Neural progenitor cell (in vitro differentiated cells): ENCODE data around the gene FAM107A. TPM values are rescaled to one million over a fixed set of nuclear protein-coding genes. Genes with fewer than 3 reads are reported as not detected.

ENCODE experiments used
- DNase-seq: peaks from one replicate; pipeline ENCODE4 v3.0.0-alpha.2; 2016; ENCODE audit warnings: low spot score
- H2AFZ ChIP-seq: fragments of 200-600 bp; sonication (generic); replicated peaks from 2 replicates; pipeline ENCODE4 v1.6.1; 2016; ENCODE audit warnings: antibody characterized with exemption
- H3F3A ChIP-seq: fragments of 200-600 bp; sonication (generic); 2 replicates; pipeline ENCODE4 v1.6.1; 2016; ENCODE audit warnings: antibody characterized with exemption, low read depth
- H3K27ac ChIP-seq: fragments of 200-600 bp; sonication (generic); 2 replicates; pipeline ENCODE4 v1.5.1; 2016; ENCODE audit warnings: mild to moderate bottlenecking
- H3K27me3 ChIP-seq: fragments of 200-600 bp; sonication (generic); 2 replicates; pipeline ENCODE4 v1.6.1; 2016; ENCODE audit warnings: mild to moderate bottlenecking, moderate library complexity
- H3K36me3 ChIP-seq: fragments of 200-600 bp; sonication (generic); 2 replicates; pipeline ENCODE4 v1.5.1; 2016
- H3K4me1 ChIP-seq: fragments of 200-600 bp; sonication (generic); 2 replicates; pipeline ENCODE4 v1.6.1; 2016; ENCODE audit warnings: mixed run types
- H3K4me2 ChIP-seq: fragments of 200-600 bp; sonication (generic); 2 replicates; pipeline ENCODE4 v1.6.1; 2016
- H3K4me3 ChIP-seq: fragments of 200-600 bp; sonication (generic); 2 replicates; pipeline ENCODE4 v1.5.1; 2016
- H3K79me2 ChIP-seq: fragments of 200-600 bp; sonication (generic); 2 replicates; pipeline ENCODE4 v1.6.1; 2016; ENCODE audit warnings: low read depth
- H3K9ac ChIP-seq: fragments of 200-600 bp; sonication (generic); 2 replicates; pipeline ENCODE4 v1.6.1; 2016
- H3K9me3 ChIP-seq: fragments of 200-600 bp; sonication (generic); 2 replicates; pipeline ENCODE4 v1.5.1; 2016; ENCODE audit warnings: low read depth
- H4K20me1 ChIP-seq: fragments of 200-600 bp; sonication (generic); 2 replicates; pipeline ENCODE4 v1.6.1; 2016; ENCODE audit warnings: low read depth
- H3K27ac Mint-ChIP-seq: 3 replicates; pipeline ENCODE4 v1.8.0; 2021; ENCODE audit warnings: mixed read lengths
- H3K27me3 Mint-ChIP-seq: 2 replicates; pipeline ENCODE4 v1.8.0; 2022; ENCODE audit warnings: low read depth, mild to moderate bottlenecking, inconsistent platforms, moderate library complexity, mixed read lengths; ENCODE audit not compliant: insufficient read depth
- H3K36me3 Mint-ChIP-seq: 3 replicates; pipeline ENCODE4 v1.8.0; 2021; ENCODE audit warnings: mixed read lengths
- H3K4me1 Mint-ChIP-seq: 3 replicates; pipeline ENCODE4 v1.8.0; 2021; ENCODE audit warnings: mixed read lengths
- H3K4me3 Mint-ChIP-seq: 3 replicates; pipeline ENCODE4 v1.8.0; 2021; ENCODE audit warnings: mild to moderate bottlenecking, moderate library complexity, mixed read lengths
- H3K9me3 Mint-ChIP-seq: 3 replicates; pipeline ENCODE4 v1.8.0; 2020; ENCODE audit warnings: mixed read lengths
- EZH2 ChIP-seq: fragments of 200-600 bp; sonication (generic); IDR thresholded peaks from 2 replicates; pipeline ENCODE4 v1.6.1; 2017; ENCODE audit warnings: antibody characterized with exemption, mild to moderate bottlenecking, moderate library complexity
- EZH2phosphoT487 ChIP-seq: fragments of 200-600 bp; sonication (generic); IDR thresholded peaks from 2 replicates; pipeline ENCODE4 v1.6.1; 2017; ENCODE audit warnings: antibody characterized with exemption
- total RNA-seq: library from RNA; depleted of rRNA; stranded (reverse); fragments of >200 nt; gene quantifications from 2 replicates; pipeline ENCODE4 v1.2.3, GENCODE V29; 2015; ENCODE audit warnings: low replicate concordance
- TF ChIP-seq, protein P1 (sequence below): fragments of 200-600 bp; sonication (generic); IDR thresholded peaks from 2 replicates; pipeline ENCODE4 v1.5.1; 2017; ENCODE audit warnings: antibody characterized with exemption, mild to moderate bottlenecking

Gene FAM107A, protein sequence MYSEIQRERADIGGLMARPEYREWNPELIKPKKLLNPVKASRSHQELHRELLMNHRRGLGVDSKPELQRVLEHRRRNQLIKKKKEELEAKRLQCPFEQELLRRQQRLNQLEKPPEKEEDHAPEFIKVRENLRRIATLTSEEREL
- total RNA-seq: 0.11 and 0.71 TPM in 2 replicates

DNA sequence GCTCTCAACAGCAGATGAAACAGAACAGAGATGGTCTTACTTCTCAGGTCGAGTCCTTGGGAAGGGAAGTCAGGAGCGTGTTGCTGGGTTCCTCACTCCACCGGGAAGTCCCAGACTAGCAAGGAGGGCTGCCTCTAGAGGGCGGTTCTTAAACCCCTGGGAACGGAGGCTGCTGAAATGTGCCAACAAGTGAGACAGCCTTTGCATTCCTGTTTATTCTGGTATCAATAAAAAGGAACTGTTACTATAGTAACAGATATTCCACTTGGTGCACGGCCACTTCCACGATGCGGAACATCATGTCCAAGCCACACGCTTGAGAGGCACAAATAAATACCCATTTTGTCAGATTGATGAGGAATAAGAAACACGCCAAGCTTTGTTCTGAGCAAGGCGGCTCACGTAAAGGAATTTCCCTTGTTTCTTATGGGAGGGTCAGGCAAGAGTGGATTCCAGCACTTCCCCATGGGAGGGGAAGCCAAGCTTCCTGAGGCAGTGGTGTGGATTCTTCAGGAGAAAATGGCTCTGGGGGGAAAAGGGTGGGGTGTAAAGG is at the start of gene FAM107A:
Gene FAM107A, minus strand, starts transcription at position 123 of the 553 bp plus-strand sequence. CDS start 7,531 bp downstream, outside the sequence.
- Histone ChIP-seq H3K79me2 (no peaks in the 10 kb centered on the region), H3K4me1 (peaks cover 53% of the 10 kb centered on the region), H3F3A (peaks cover 40% of the 10 kb centered on the region), H3K27ac (no peak within 1 kb of the TSS), H3K4me3 (no peak within 1 kb of the TSS), H3K4me2 (peak within 1 kb of the TSS; percentile 32), H2AFZ (peak within 1 kb of the TSS; percentile 27), H3K27me3 (peaks cover 6% of the 10 kb centered on the region), H3K36me3 (no peaks in the 10 kb centered on the region), H4K20me1 (no peaks in the 10 kb centered on the region), H3K9ac (no peak within 1 kb of the TSS), H3K9me3 (no peaks in the 10 kb centered on the region)
- H3K4me1 Mint-ChIP-seq: peaks cover 87% of the 10 kb centered on the region
- H3K4me3 Mint-ChIP-seq: peak within 1 kb of the TSS; percentile 67
- H3K27ac Mint-ChIP-seq: peak within 1 kb of the TSS; percentile 50
- TF ChIP-seq EZH2phosphoT487: no peak
- no peak for TF ChIP-seq EZH2
- TF ChIP-seq, protein P1, sequence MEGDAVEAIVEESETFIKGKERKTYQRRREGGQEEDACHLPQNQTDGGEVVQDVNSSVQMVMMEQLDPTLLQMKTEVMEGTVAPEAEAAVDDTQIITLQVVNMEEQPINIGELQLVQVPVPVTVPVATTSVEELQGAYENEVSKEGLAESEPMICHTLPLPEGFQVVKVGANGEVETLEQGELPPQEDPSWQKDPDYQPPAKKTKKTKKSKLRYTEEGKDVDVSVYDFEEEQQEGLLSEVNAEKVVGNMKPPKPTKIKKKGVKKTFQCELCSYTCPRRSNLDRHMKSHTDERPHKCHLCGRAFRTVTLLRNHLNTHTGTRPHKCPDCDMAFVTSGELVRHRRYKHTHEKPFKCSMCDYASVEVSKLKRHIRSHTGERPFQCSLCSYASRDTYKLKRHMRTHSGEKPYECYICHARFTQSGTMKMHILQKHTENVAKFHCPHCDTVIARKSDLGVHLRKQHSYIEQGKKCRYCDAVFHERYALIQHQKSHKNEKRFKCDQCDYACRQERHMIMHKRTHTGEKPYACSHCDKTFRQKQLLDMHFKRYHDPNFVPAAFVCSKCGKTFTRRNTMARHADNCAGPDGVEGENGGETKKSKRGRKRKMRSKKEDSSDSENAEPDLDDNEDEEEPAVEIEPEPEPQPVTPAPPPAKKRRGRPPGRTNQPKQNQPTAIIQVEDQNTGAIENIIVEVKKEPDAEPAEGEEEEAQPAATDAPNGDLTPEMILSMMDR: peak; percentile 37
- peak; percentile 58 for DNase-seq
- peaks cover 5% of the 10 kb centered on the region for H3K36me3 Mint-ChIP-seq
- peaks cover 12% of the 10 kb centered on the region for H3K9me3 Mint-ChIP-seq
- H3K27me3 Mint-ChIP-seq: peaks cover 27% of the 10 kb centered on the region

DNA sequence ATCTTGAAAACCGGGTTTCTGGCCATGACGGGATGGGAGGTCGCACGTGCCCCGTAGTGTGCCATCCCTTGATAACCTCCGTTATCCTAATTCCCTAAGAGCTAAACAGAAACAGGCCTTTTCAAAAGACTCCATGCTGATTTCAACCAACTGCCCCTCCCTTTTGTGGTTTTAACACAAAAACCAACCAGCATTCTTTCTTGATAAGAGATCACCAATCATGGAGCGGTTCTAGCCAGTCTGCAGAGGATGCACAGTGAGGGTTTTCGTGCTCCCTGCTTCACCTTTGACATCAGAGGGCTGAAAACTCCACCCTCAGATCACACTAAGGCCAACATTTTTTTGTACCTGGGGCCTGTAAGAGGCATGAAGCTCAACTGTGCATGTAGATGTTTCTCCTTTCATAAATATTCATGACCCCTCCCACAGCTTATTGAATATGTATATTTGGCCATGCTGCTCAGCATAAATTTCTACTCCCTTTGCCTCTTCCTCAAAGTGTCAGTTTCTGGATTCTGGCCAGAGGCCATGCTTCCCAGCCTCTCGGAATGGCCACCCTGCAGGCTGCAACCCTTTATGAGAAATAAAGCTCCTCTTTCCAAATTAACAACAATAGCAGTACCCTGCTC is 48.1 kb upstream of the FAM107A start:
- H3K4me3 Mint-ChIP-seq: peak overlapping the region; percentile 36
- no peak overlapping the region for H3K27ac ChIP-seq

DNA sequence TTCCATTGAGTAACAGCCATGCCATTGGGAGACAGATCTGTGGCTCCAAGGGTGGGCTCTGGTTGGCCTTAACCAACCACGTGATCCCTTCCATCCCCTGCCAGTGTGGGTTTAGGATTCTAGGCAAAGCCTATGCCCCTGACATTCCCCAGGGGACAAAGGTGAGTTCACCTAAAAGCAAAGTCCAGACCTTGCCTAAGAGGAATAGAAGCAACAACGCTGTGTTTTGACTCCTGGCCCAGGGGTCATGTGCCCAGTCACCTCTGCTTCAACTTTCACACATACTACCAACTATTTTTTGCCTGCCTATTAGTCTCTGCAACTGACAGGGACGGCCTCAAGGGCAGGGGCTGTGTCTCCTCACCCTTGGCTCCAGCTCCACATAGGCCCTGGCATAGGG is 47.4 kb upstream of the FAM107A start:
- Histone ChIP-seq H3F3A (no peaks in the 10 kb centered on the region), H3K9ac (no peak overlapping the region), H3K36me3 (no peaks in the 10 kb centered on the region), H3K4me3 (no peak overlapping the region), H2AFZ (no peak overlapping the region), H3K9me3 (no peaks in the 10 kb centered on the region), H3K27me3 (no peaks in the 10 kb centered on the region), H3K4me2 (no peak overlapping the region), H3K79me2 (no peaks in the 10 kb centered on the region), H4K20me1 (no peaks in the 10 kb centered on the region), H3K27ac (no peak overlapping the region), H3K4me1 (peaks cover 35% of the 10 kb centered on the region)
- no peaks in the 10 kb centered on the region for H3K36me3 Mint-ChIP-seq
- H3K9me3 Mint-ChIP-seq: no peaks in the 10 kb centered on the region
- H3K4me1 Mint-ChIP-seq: peaks cover 58% of the 10 kb centered on the region
- no peak for DNase-seq
- TF ChIP-seq, protein P1: no peak
- TF ChIP-seq EZH2 (no peak), EZH2phosphoT487 (no peak)
- peaks cover 4% of the 10 kb centered on the region for H3K27me3 Mint-ChIP-seq
- peak overlapping the region; percentile 53 for H3K27ac Mint-ChIP-seq
- no peak overlapping the region for H3K4me3 Mint-ChIP-seq

More for the DNA sequence above, 48.1 kb upstream of the FAM107A start:
- no peaks in the 10 kb centered on the region for H4K20me1 ChIP-seq
- H3K27me3 ChIP-seq: no peaks in the 10 kb centered on the region
- H3F3A ChIP-seq: no peaks in the 10 kb centered on the region
- TF ChIP-seq EZH2 (no peak), EZH2phosphoT487 (no peak)
- TF ChIP-seq, protein P1: no peak
- peaks cover 52% of the 10 kb centered on the region for H3K4me1 Mint-ChIP-seq
- no peak overlapping the region for H3K4me2 ChIP-seq
- no peaks in the 10 kb centered on the region for H3K36me3 Mint-ChIP-seq
- H2AFZ ChIP-seq: no peak overlapping the region
- H3K27me3 Mint-ChIP-seq: peaks cover 4% of the 10 kb centered on the region
- H3K9me3 ChIP-seq: no peaks in the 10 kb centered on the region
- peaks cover 35% of the 10 kb centered on the region for H3K4me1 ChIP-seq
- H3K27ac Mint-ChIP-seq: peak overlapping the region; percentile 65
- H3K36me3 ChIP-seq: no peaks in the 10 kb centered on the region
- no peak for DNase-seq
- no peak overlapping the region for H3K9ac ChIP-seq
- H3K9me3 Mint-ChIP-seq: no peaks in the 10 kb centered on the region
- H3K4me3 ChIP-seq: no peak overlapping the region
- no peaks in the 10 kb centered on the region for H3K79me2 ChIP-seq
